Adrenal gland (tissue), 5 donors: ENCODE results near the gene UGT1A6.

Source experiments
- POLR2A ChIP-seq, 2 donors: fragments of 450-650 bp; IDR thresholded peaks; one replicate each; pipeline ENCODE4 v1.6.1; 2017; ENCODE audit warnings: antibody characterized with exemption in 2 of 2, mild to moderate bottlenecking in 2 of 2, moderate library complexity in 1 of 2
- TF ChIP-seq, protein P1 (sequence below), 6 experiments: fragments of 450-650 bp in 4 of 6; fragments of 200-600 bp in 2 of 6; sonication (generic) in 1 of 6; IDR thresholded peaks; 1 replicate in 5 of 6; 2 replicates in 1 of 6; pipeline versions ENCODE4 v1.5.1 to v1.8.0; 2016 to 2021; ENCODE audit warnings: antibody characterized with exemption in 6 of 6, mild to moderate bottlenecking in 2 of 6, moderate library complexity in 1 of 6
- donor health status: DM: no; HTN: no; CAD: no.

DNA sequence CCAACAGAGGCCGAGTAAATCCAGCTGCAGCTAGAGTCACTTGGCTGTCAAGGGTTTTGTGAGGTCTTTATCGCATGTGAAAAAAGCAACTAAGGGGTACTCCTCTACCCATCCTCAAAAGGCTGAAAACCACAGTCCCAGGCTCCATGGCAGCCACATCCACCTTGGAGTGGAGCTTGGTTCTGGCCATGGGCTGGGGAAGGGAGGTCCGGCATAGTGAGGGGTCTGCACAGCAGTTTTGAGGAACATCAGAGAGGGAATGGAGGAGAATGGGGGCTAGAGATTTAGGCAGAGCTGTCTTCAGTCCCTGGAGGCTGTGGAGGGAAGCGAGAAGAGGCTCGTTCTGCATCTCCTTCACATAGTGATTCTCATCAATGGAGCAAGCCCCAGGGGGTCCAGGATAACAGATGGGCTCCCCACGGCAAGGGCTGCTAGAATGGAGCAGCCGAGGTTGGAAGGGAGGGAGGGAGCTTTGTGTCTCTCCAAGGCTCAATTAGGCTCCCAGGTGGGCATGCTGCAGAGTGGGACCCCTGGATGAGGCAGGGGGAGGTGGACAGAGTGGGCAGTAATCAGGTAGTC is 106.5 kb downstream of the UGT1A6 start:
- TF ChIP-seq, protein P1, sequence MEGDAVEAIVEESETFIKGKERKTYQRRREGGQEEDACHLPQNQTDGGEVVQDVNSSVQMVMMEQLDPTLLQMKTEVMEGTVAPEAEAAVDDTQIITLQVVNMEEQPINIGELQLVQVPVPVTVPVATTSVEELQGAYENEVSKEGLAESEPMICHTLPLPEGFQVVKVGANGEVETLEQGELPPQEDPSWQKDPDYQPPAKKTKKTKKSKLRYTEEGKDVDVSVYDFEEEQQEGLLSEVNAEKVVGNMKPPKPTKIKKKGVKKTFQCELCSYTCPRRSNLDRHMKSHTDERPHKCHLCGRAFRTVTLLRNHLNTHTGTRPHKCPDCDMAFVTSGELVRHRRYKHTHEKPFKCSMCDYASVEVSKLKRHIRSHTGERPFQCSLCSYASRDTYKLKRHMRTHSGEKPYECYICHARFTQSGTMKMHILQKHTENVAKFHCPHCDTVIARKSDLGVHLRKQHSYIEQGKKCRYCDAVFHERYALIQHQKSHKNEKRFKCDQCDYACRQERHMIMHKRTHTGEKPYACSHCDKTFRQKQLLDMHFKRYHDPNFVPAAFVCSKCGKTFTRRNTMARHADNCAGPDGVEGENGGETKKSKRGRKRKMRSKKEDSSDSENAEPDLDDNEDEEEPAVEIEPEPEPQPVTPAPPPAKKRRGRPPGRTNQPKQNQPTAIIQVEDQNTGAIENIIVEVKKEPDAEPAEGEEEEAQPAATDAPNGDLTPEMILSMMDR (IDR thresholded peaks at IDR 0.05) = no peak
- TF ChIP-seq POLR2A (IDR thresholded peaks at IDR 0.05) = no peak
